OCI-LY7 (cell line): Measurements from ENCODE around the gene B4GAT1. TPM values are rescaled to one million over a fixed set of nuclear protein-coding genes. Genes with fewer than 3 reads are reported as not detected.

Source experiments
- BruUV-seq: library from RNA; stranded (reverse); fragments of 400-500 nt; replicated peaks from 2 replicates; lab custom pipeline; 2021; lab: Mats Ljungman, UMichigan
- CTCF ChIA-PET: fragments of 300-600 bp; sonication (Branson Sonifier 250); formaldehyde crosslinking; loops from one replicate; lab custom pipeline; 2022; ENCODE audit warnings: antibody characterized with exemption; ENCODE audit not compliant: unreplicated experiment; lab: Charles Lee
- POLR2A ChIA-PET: fragments of 300-600 bp; sonication (Branson Sonifier 250); formaldehyde crosslinking; loops from one replicate; lab custom pipeline; 2022; ENCODE audit warnings: antibody characterized with exemption; lab: Charles Lee
- DNase-seq: peaks from one replicate; pipeline ENCODE4 v3.0.0-alpha.2; 2015; ENCODE audit warnings: low spot score
- H2AFZ ChIP-seq: fragments of 200-600 bp; sonication (generic), shearing (Covaris generic); 2 replicates; pipeline ENCODE4 v1.6.1; 2014; ENCODE audit warnings: mild to moderate bottlenecking, antibody characterized with exemption, low read length, moderate library complexity
- H3K27ac ChIP-seq: fragments of 200-600 bp; sonication (generic); 2 replicates; pipeline ENCODE4 v1.5.1; 2014; ENCODE audit warnings: mixed run types, low read depth, mild to moderate bottlenecking, moderate library complexity, low read length, inconsistent platforms; ENCODE audit not compliant: poor library complexity, severe bottlenecking
- H3K36me3 ChIP-seq: fragments of 200-600 bp; sonication (generic); 2 replicates; pipeline ENCODE4 v1.6.1; 2014; ENCODE audit warnings: mild to moderate bottlenecking, antibody characterized with exemption, low read length, moderate library complexity, mixed read lengths; ENCODE audit not compliant: insufficient read depth
- H3K4me1 ChIP-seq: fragments of 200-600 bp; sonication (generic); 2 replicates; pipeline ENCODE4 v1.5.1; 2014; ENCODE audit warnings: mild to moderate bottlenecking, low read length; ENCODE audit not compliant: insufficient read depth, poor library complexity, severe bottlenecking
- H3K4me2 ChIP-seq: fragments of 200-600 bp; sonication (generic); 2 replicates; pipeline ENCODE4 v1.6.1; 2014; ENCODE audit warnings: mild to moderate bottlenecking, low read length
- H3K4me3 ChIP-seq: fragments of 200-600 bp; sonication (generic); 2 replicates; pipeline ENCODE4 v1.5.1; 2014; ENCODE audit warnings: mild to moderate bottlenecking, low read depth, low read length; ENCODE audit not compliant: poor library complexity, severe bottlenecking
- H3K79me2 ChIP-seq: fragments of 200-600 bp; sonication (generic); 2 replicates; pipeline ENCODE4 v1.6.1; 2016; ENCODE audit warnings: low read depth, mild to moderate bottlenecking, low read length, moderate library complexity, mixed read lengths; ENCODE audit not compliant: insufficient read depth
- H3K9me2 ChIP-seq: fragments of 200-600 bp; sonication (generic); 2 replicates; pipeline ENCODE4 v1.6.1; 2016; ENCODE audit warnings: mild to moderate bottlenecking, low read length, mixed read lengths; ENCODE audit not compliant: insufficient read depth
- H3K9me3 ChIP-seq: fragments of 200-600 bp; sonication (generic); 2 replicates; pipeline ENCODE4 v1.6.1; 2014; ENCODE audit warnings: mild to moderate bottlenecking, mixed run types, low read length, mixed read lengths
- H4K20me1 ChIP-seq: fragments of 200-600 bp; sonication (generic); 2 replicates; pipeline ENCODE4 v1.6.1; 2014; ENCODE audit warnings: mild to moderate bottlenecking, antibody characterized with exemption, low read length, moderate library complexity, mixed read lengths; ENCODE audit not compliant: insufficient read depth
- CTCF ChIP-seq: fragments of 200-600 bp; sonication (generic); conservative IDR thresholded peaks from 2 replicates; pipeline ENCODE4 v1.5.1; 2014; ENCODE audit warnings: mild to moderate bottlenecking, antibody characterized with exemption, low read length, moderate library complexity, mixed read lengths
- EZH2phosphoT487 ChIP-seq: fragments of 200-600 bp; sonication (generic); IDR thresholded peaks from 2 replicates; pipeline ENCODE4 v1.6.1; 2018; ENCODE audit warnings: low read depth, borderline replicate concordance, mild to moderate bottlenecking, mixed run types, antibody characterized with exemption, low read length, moderate library complexity, mixed read lengths
- intact Hi-C: fragments of 100-400 bp; cut with micrococcal nuclease; formaldehyde crosslinking; loops from one replicate; pipeline ENCODE4 v1.10.0; 2022; ENCODE audit not compliant: unreplicated experiment
- total RNA-seq, 2 experiments: library from RNA; depleted of rRNA in 1 of 2; stranded (reverse); fragments of >200 nt in 1 of 2; shearing (Covaris generic) in 1 of 2; gene quantifications; 2 replicates each; pipeline ENCODE4 v1.2.3, GENCODE V29; 2014 to 2022

Gene B4GAT1
- total RNA-seq, 2 experiments from 2014 or later, result 9.8 to 11.7 TPM

GRCh38 chr11:66369073-66369894, 21.9 kb upstream of the B4GAT1 start:
- ChIA-PET POLR2A (no interaction called here), CTCF (no interaction called here)
- peaks cover 17% of the 10 kb centered on the region for H3K79me2 ChIP-seq
- no peaks in the 10 kb centered on the region for H3K9me2 ChIP-seq
- intact Hi-C loops, result no loop called here
- peaks cover 22% of the 10 kb centered on the region for H3K4me1 ChIP-seq
- no peaks in the 10 kb centered on the region for H4K20me1 ChIP-seq
- no TSS peak for BruUV-seq
- H3K9me3 ChIP-seq, result no peaks in the 10 kb centered on the region
- peaks cover 59% of the 10 kb centered on the region for H3K36me3 ChIP-seq
- no peak for TF ChIP-seq EZH2phosphoT487
- no peak for TF ChIP-seq CTCF
- peak overlapping the region; percentile 68 for H3K4me2 ChIP-seq
- H3K27ac ChIP-seq, result no peak overlapping the region
- H2AFZ ChIP-seq, result no peak overlapping the region
- no peak for DNase-seq
- peak overlapping the region; percentile 82 for H3K4me3 ChIP-seq

GRCh38 chr11:66368484-66368883, 21.1 kb upstream of the B4GAT1 start:
- H4K20me1 ChIP-seq, result no peaks in the 10 kb centered on the region
- DNase-seq, result no peak
- TF ChIP-seq CTCF, result no peak
- TF ChIP-seq EZH2phosphoT487, result no peak
- H3K4me2 ChIP-seq, result no peak overlapping the region
- no TSS peak for BruUV-seq
- H3K27ac ChIP-seq, result no peak overlapping the region
- H3K79me2 ChIP-seq, result peaks cover 17% of the 10 kb centered on the region
- no peak overlapping the region for H2AFZ ChIP-seq
- intact Hi-C loops, result no loop called here
- no peaks in the 10 kb centered on the region for H3K9me2 ChIP-seq
- ChIA-PET CTCF (no interaction called here), POLR2A (no interaction called here)
- H3K36me3 ChIP-seq, result peaks cover 67% of the 10 kb centered on the region
- no peak overlapping the region for H3K4me3 ChIP-seq
- peaks cover 21% of the 10 kb centered on the region for H3K4me1 ChIP-seq
- H3K9me3 ChIP-seq, result no peaks in the 10 kb centered on the region
